Body of pancreas (tissue), 4 donors: ENCODE data around the gene EEFSEC. TPM values are rescaled to one million over a fixed set of nuclear protein-coding genes. Genes with fewer than 3 reads are reported as not detected.

Experiments
- ATAC-seq: fragments of 150-250 bp; one replicate; pipeline ENCODE4 v1.9.1; 2016
- DNase-seq, 4 donors: peaks; one replicate each; pipeline ENCODE4 v3.0.0-alpha.2; 2019
- H3K27ac ChIP-seq, 4 donors: fragments of 200-600 bp; sonication (generic); 1 replicate in 3 of 4; 2 replicates in 1 of 4; pipeline versions ENCODE4 v1.5.1 to v1.6.1; 2016 to 2019; ENCODE audit warnings: mild to moderate bottlenecking in 1 of 4, mixed read lengths in 1 of 4, moderate library complexity in 1 of 4
- H3K27me3 ChIP-seq, 2 donors: fragments of 200-600 bp; sonication (generic); one replicate each; pipeline ENCODE4 v1.6.0; 2016; ENCODE audit warnings: mild to moderate bottlenecking in 1 of 2
- H3K36me3 ChIP-seq, 2 donors: fragments of 200-600 bp; sonication (generic); replicated peaks in 1 of 2; 2 replicates each; pipeline ENCODE4 v1.5.1; 2016; ENCODE audit warnings: low read depth in 2 of 2; ENCODE audit not compliant: insufficient read depth in 1 of 2
- H3K4me1 ChIP-seq: fragments of 200-600 bp; sonication (generic); one replicate; pipeline ENCODE4 v1.6.0; 2016
- H3K4me3 ChIP-seq, 2 donors: fragments of 200-600 bp; sonication (generic); 1 replicate in 1 of 2; 2 replicates in 1 of 2; pipeline ENCODE4 v1.5.1; 2016 to 2019
- H3K9me3 ChIP-seq, 3 donors: fragments of 200-600 bp; sonication (generic); 1 replicate in 2 of 3; 2 replicates in 1 of 3; pipeline ENCODE4 v1.5.1; 2016
- CTCF ChIP-seq, 7 experiments: fragments of 450-650 bp in 4 of 7; fragments of 200-600 bp in 3 of 7; sonication (generic) in 3 of 7; IDR thresholded peaks; one replicate each; pipeline ENCODE4 v1.5.1; 2016 to 2019; ENCODE audit warnings: antibody characterized with exemption in 7 of 7
- POLR2A ChIP-seq, 3 donors: fragments of 450-650 bp; IDR thresholded peaks; one replicate each; pipeline ENCODE4 v1.6.1; 2016; ENCODE audit warnings: antibody characterized with exemption in 3 of 3, mild to moderate bottlenecking in 2 of 3
- WGBS, 2 donors: methylation state at CpG; one replicate each; pipeline ENCODE4 v1.1.5; 2017; 5-methylcytosine and 5-hydroxymethylcytosine counted together
- intact Hi-C: fragments of 100-400 bp; cut with DNase I; formaldehyde crosslinking; loops from one replicate; pipeline ENCODE4 v1.15.1; 2023
- total RNA-seq, 2 donors: library from RNA; depleted of rRNA; stranded (reverse); fragments of >200 nt; gene quantifications; one replicate each; pipeline ENCODE4 v1.1.0, GENCODE V29; 2016

EEFSEC gene
- total RNA-seq, 2 donors from 2014 or later: 8.6 to 33.0 TPM

GRCh38 chr3:128452120-128452519 is 298.8 kb downstream of the EEFSEC start:
- ATAC-seq: no peak
- WGBS, 2 donors: 84 to 89% methylated on average over 9 of the region's 9 CpGs
- Histone ChIP-seq H3K9me3 (no peaks in the 10 kb centered on the region), H3K27me3 (no peaks in the 10 kb centered on the region), H3K27ac (no peak overlapping the region), H3K4me3 (no peak overlapping the region), H3K36me3 (no peaks in the 10 kb centered on the region), H3K4me1 (no peaks in the 10 kb centered on the region)
- TF ChIP-seq CTCF (IDR thresholded peaks at IDR 0.05) (no peak), POLR2A (IDR thresholded peaks at IDR 0.05) (no peak)
- no peak for DNase-seq
- intact Hi-C loops: no loop called here

- DNase-seq (peak in 1 of 4 donors; percentile 30), ATAC-seq (peak; percentile 28)
- no peaks in the 10 kb centered on the region for H3K27me3 ChIP-seq
- H3K36me3 ChIP-seq: no peaks in the 10 kb centered on the region
- WGBS, 2 donors: 61 to 63% methylated on average over 14 to 21 of the region's 21 CpGs
- no peak overlapping the region for H3K27ac ChIP-seq
- no peaks in the 10 kb centered on the region for H3K4me1 ChIP-seq
- no peaks in the 10 kb centered on the region for H3K9me3 ChIP-seq
- TF ChIP-seq POLR2A (IDR thresholded peaks at IDR 0.05): no peak
- intact Hi-C loops: no loop called here
- no peak overlapping the region for H3K4me3 ChIP-seq
Observed at GRCh38 chr3:128452678-128453275, 299.5 kb downstream of the EEFSEC start.

- no peak for DNase-seq
- WGBS, 2 donors: 79 to 85% methylated on average over 14 to 17 of the region's 21 CpGs
Observed at GRCh38 chr3:128453501-128454309, 300.4 kb downstream of the EEFSEC start.

GRCh38 chr3:128454310-128454618 is 301.0 kb downstream of the EEFSEC start:
- Histone ChIP-seq H3K4me3 (no peak overlapping the region), H3K9me3 (no peaks in the 10 kb centered on the region), H3K36me3 (no peaks in the 10 kb centered on the region), H3K27ac (no peak overlapping the region), H3K4me1 (no peaks in the 10 kb centered on the region), H3K27me3 (no peaks in the 10 kb centered on the region)
- WGBS, 2 donors: 86 to 94% methylated on average over 2 of the region's 2 CpGs
- ATAC-seq (no peak), DNase-seq (no peak)
- TF ChIP-seq POLR2A (IDR thresholded peaks at IDR 0.05): no peak
- no peak for TF ChIP-seq CTCF (IDR thresholded peaks at IDR 0.05)
- intact Hi-C loops: no loop called here

More at GRCh38 chr3:128453501-128454309, 300.4 kb downstream of the EEFSEC start:
- no peak overlapping the region for H3K27ac ChIP-seq
- H3K4me3 ChIP-seq: no peak overlapping the region
- H3K9me3 ChIP-seq: no peaks in the 10 kb centered on the region
- no peak for ATAC-seq
- intact Hi-C loops: no loop called here
- no peak for TF ChIP-seq POLR2A (IDR thresholded peaks at IDR 0.05)
- no peaks in the 10 kb centered on the region for H3K4me1 ChIP-seq
- H3K36me3 ChIP-seq: no peaks in the 10 kb centered on the region
- H3K27me3 ChIP-seq: no peaks in the 10 kb centered on the region

- Histone ChIP-seq H3K4me3 (no peak overlapping the region), H3K36me3 (no peaks in the 10 kb centered on the region), H3K27ac (no peak overlapping the region), H3K27me3 (no peaks in the 10 kb centered on the region), H3K9me3 (no peaks in the 10 kb centered on the region), H3K4me1 (no peaks in the 10 kb centered on the region)
- intact Hi-C loops: no loop called here
- no peak for TF ChIP-seq CTCF (IDR thresholded peaks at IDR 0.05)
- no peak for ATAC-seq
- no peak for DNase-seq
- 61 to 83% methylated on average over 5 of the region's 5 CpGs for WGBS, 2 donors
Observed at GRCh38 chr3:128455116-128455515, 301.8 kb downstream of the EEFSEC start.
